ENCODE results near the gene UGT8. TPM values are rescaled to one million over a fixed set of nuclear protein-coding genes. Genes with fewer than 3 reads are reported as not detected.
"Not testable (repeated sequence)": the region's sequence is repeated elsewhere in the genome, so short reads cannot be mapped to it uniquely, and the experiment has no call there.

Gene UGT8
- total RNA-seq, 6 experiments from 2014 or later, result not detected

- Mint-ChIP-seq H3K9me3 (no peaks in the 10 kb centered on the region), H3K27me3 (ENCODE audit: insufficient read depth) (peaks cover 4% of the 10 kb centered on the region), H3K36me3 (ENCODE audit: low read depth) (no peaks in the 10 kb centered on the region), H3K4me3 (no peak overlapping the region), H3K4me1 (ENCODE audit: low read depth) (no peaks in the 10 kb centered on the region), H3K27ac (no peak overlapping the region)
- TF ChIP-seq, protein P1, sequence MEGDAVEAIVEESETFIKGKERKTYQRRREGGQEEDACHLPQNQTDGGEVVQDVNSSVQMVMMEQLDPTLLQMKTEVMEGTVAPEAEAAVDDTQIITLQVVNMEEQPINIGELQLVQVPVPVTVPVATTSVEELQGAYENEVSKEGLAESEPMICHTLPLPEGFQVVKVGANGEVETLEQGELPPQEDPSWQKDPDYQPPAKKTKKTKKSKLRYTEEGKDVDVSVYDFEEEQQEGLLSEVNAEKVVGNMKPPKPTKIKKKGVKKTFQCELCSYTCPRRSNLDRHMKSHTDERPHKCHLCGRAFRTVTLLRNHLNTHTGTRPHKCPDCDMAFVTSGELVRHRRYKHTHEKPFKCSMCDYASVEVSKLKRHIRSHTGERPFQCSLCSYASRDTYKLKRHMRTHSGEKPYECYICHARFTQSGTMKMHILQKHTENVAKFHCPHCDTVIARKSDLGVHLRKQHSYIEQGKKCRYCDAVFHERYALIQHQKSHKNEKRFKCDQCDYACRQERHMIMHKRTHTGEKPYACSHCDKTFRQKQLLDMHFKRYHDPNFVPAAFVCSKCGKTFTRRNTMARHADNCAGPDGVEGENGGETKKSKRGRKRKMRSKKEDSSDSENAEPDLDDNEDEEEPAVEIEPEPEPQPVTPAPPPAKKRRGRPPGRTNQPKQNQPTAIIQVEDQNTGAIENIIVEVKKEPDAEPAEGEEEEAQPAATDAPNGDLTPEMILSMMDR (IDR thresholded peaks at IDR 0.05), result no peak
- no peak for DNase-seq
Measured at GRCh38 chr4:114658776-114659175, 60.2 kb downstream of the UGT8 start.

DNA sequence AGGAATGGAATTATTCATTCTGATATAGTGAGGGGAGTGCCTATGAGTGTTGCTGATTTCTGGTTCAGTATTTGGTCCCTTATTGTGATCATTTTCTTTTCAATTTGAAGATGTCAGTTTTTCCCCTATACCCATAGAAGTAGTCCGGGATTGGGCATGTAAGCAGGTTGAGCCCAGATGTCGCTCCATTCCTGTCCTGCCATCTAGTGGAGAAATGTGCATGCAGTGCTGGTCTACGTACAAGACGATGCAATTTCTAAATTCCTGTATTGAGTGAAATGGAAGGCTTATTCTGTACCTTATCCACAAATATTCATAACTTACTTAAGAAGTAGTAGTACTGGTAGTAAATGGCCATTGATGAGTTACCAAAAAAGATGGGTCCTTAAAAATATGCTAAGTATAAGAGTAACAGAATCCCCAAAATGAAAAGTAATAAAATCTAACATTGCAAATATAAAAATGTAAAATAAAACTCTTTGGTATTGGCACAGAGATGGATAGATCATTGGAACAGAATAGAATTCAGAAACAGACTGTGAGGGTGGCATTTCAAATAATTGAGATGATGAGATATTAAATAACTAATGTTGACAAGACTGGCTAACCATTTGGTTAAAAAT, 60.9 kb downstream of the UGT8 start:
- no peaks in the 10 kb centered on the region for H3K9me3 Mint-ChIP-seq
- no peaks in the 10 kb centered on the region for H3K4me1 Mint-ChIP-seq (ENCODE audit: low read depth)
- peaks cover 4% of the 10 kb centered on the region for H3K27me3 Mint-ChIP-seq (ENCODE audit: insufficient read depth)
- peak; percentile 57 for DNase-seq
- TF ChIP-seq, protein P1 (IDR thresholded peaks at IDR 0.05), result peak; percentile 90
- no peak overlapping the region for H3K4me3 Mint-ChIP-seq
- H3K27ac Mint-ChIP-seq, result no peak overlapping the region
- no peaks in the 10 kb centered on the region for H3K36me3 Mint-ChIP-seq (ENCODE audit: low read depth)

DNA sequence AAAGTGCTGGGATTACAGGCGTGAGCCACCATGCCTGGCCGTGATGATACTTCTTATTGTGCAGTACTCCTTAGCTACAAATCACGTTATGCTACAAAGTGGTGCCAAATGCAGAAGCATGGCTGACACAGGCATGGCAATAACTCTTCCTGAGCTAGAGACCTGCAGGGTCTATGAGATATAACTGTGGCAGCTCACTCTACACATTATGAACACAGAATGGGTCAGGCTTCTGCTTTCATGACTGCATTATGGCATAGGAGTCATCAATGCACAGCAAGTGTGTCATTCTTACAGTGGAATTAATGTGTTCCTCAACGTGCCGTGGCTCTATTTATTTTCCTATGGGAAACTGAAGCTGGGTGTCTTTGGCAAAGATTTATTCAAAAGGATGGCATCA, 64.5 kb downstream of the UGT8 start:
- DNase-seq, result no peak
- no peaks in the 10 kb centered on the region; the same call in 1 of the 2 replicates for H3K27me3 Mint-ChIP-seq (ENCODE audit: insufficient read depth)
- no peaks in the 10 kb centered on the region for H3K36me3 Mint-ChIP-seq (ENCODE audit: low read depth)
- no peaks in the 10 kb centered on the region for H3K9me3 Mint-ChIP-seq
- no peak overlapping the region for H3K27ac Mint-ChIP-seq
- TF ChIP-seq, protein P1 (IDR thresholded peaks at IDR 0.05), result no peak
- H3K4me1 Mint-ChIP-seq (ENCODE audit: low read depth), result no peaks in the 10 kb centered on the region
- H3K4me3 Mint-ChIP-seq, result no peak overlapping the region

GRCh38 chr4:114668577-114668976, 70.0 kb downstream of the UGT8 start:
- H3K4me1 Mint-ChIP-seq (ENCODE audit: low read depth), result no peaks in the 10 kb centered on the region
- H3K27ac Mint-ChIP-seq, result no peak overlapping the region
- peaks cover 1% of the 10 kb centered on the region for H3K27me3 Mint-ChIP-seq (ENCODE audit: insufficient read depth)

GRCh38 chr4:114670733-114671132, 72.1 kb downstream of the UGT8 start:
- H3K9me3 Mint-ChIP-seq; H3K4me3 Mint-ChIP-seq; H3K36me3 Mint-ChIP-seq (ENCODE audit: low read depth); DNase-seq; H3K4me1 Mint-ChIP-seq (ENCODE audit: low read depth); H3K27me3 Mint-ChIP-seq (ENCODE audit: insufficient read depth); H3K27ac Mint-ChIP-seq: not testable (repeated sequence)

More at GRCh38 chr4:114668577-114668976, 70.0 kb downstream of the UGT8 start:
- H3K36me3 Mint-ChIP-seq (ENCODE audit: low read depth), result no peaks in the 10 kb centered on the region
- DNase-seq, result no peak
- no peak overlapping the region for H3K4me3 Mint-ChIP-seq
- TF ChIP-seq, protein P1 (IDR thresholded peaks at IDR 0.05), result no peak
- no peaks in the 10 kb centered on the region for H3K9me3 Mint-ChIP-seq

DNA sequence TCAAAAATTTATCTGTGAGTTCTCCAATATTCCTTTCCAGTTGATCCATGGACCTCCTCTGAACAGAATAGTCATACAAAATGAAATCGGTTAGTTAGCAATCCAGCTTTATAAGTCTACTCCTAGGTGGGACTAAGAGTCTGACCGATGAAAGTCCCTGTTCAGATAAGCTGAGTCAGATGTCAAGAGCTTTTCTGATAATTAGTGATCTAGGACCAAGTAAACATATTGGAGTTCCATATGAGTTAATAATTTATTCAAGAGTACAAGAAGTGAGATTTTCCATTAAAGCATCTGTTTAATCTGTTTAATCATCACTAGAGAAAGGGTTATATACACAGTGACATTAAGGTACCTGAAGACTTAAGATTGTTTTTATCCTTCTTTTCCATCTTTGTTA, 74.7 kb downstream of the UGT8 start:
- Mint-ChIP-seq H3K36me3 (ENCODE audit: low read depth) (no peaks in the 10 kb centered on the region), H3K4me3 (no peak overlapping the region), H3K9me3 (no peaks in the 10 kb centered on the region), H3K27me3 (ENCODE audit: insufficient read depth) (peaks cover 1% of the 10 kb centered on the region), H3K4me1 (ENCODE audit: low read depth) (no peaks in the 10 kb centered on the region), H3K27ac (no peak overlapping the region)
- TF ChIP-seq, protein P1 (IDR thresholded peaks at IDR 0.05), result no peak
- DNase-seq, result no peak

Data from HFFc6 (cell line).